Panc1 (cell line): ENCODE data around the gene IRX5. TPM values are rescaled to one million over a fixed set of nuclear protein-coding genes. Genes with fewer than 3 reads are reported as not detected.

Experiments used
- ATAC-seq: fragments of 200-7000 bp; cut with Tn5 transposase; 2 replicates; pipeline ENCODE4 v1.9.1; 2020; ENCODE audit warnings: mild to moderate bottlenecking, moderate library complexity
- BruUV-seq: library from RNA; stranded (reverse); fragments of 400-500 nt; replicated peaks from 2 replicates; lab custom pipeline; 2021; lab: Mats Ljungman, UMichigan
- CTCF ChIA-PET: fragments of 300-600 bp; sonication (Branson Sonifier 250); formaldehyde crosslinking; loops from one replicate; lab custom pipeline; 2022; ENCODE audit warnings: antibody characterized with exemption; lab: Charles Lee
- POLR2A ChIA-PET: fragments of 300-600 bp; sonication (Branson Sonifier 250); formaldehyde crosslinking; loops from one replicate; lab custom pipeline; 2022; ENCODE audit warnings: antibody characterized with exemption; lab: Charles Lee
- DNase-seq: peaks from one replicate; pipeline ENCODE4 v3.0.0-alpha.2; 2010; ENCODE audit warnings: low read depth, low spot score
- H3K27ac ChIP-seq: 2 replicates; pipeline ENCODE4 v1.5.1; 2011; ENCODE audit warnings: mild to moderate bottlenecking, low read length, inconsistent platforms
- H3K27me3 ChIP-seq: fragments of 200-500 bp; sonication (Bioruptor generic); 2 replicates; pipeline ENCODE4 v1.6.0; 2014; ENCODE audit warnings: low read length, inconsistent platforms; ENCODE audit not compliant: control insufficient read depth, insufficient read depth
- H3K36me3 ChIP-seq: fragments of 200-500 bp; sonication (Bioruptor generic); 2 replicates; pipeline ENCODE4 v1.5.1; 2014; ENCODE audit warnings: inconsistent platforms, mild to moderate bottlenecking, low read length, moderate library complexity; ENCODE audit not compliant: control insufficient read depth, insufficient read depth
- H3K4me1 ChIP-seq: 2 replicates; pipeline ENCODE4 v1.5.1; 2011; ENCODE audit warnings: inconsistent platforms, mild to moderate bottlenecking, low read length, moderate library complexity; ENCODE audit not compliant: control insufficient read depth, insufficient read depth
- H3K4me3 ChIP-seq, 2 experiments: 2 replicates each; pipeline ENCODE4 v1.5.1; 2011 to 2012; ENCODE audit warnings: low read depth in 2 of 2, low read length in 2 of 2, mild to moderate bottlenecking in 2 of 2, inconsistent platforms in 1 of 2, moderate library complexity in 1 of 2
- H3K9me3 ChIP-seq: fragments of 200-500 bp; sonication (Bioruptor generic); 2 replicates; pipeline ENCODE4 v1.5.1; 2014; ENCODE audit warnings: low read depth, mild to moderate bottlenecking, inconsistent platforms, low read length, moderate library complexity; ENCODE audit not compliant: control insufficient read depth, insufficient read depth
- CTCF ChIP-seq: fragments of 450-650 bp; IDR thresholded peaks from 2 replicates; pipeline ENCODE4 v1.5.1; 2017; ENCODE audit warnings: mild to moderate bottlenecking
- POLR2AphosphoS5 ChIP-seq: IDR thresholded peaks from 2 replicates; pipeline ENCODE4 v1.6.1; 2012; ENCODE audit warnings: mild to moderate bottlenecking, low read depth, low read length, moderate library complexity
- REST ChIP-seq, 2 experiments: IDR thresholded peaks; 2 replicates each; pipeline ENCODE4 v1.6.1; 2011 to 2012; ENCODE audit warnings: low read depth in 2 of 2, control low read depth in 1 of 2, low read length in 1 of 2, mild to moderate bottlenecking in 1 of 2, moderate library complexity in 1 of 2; ENCODE audit not compliant: insufficient read depth in 1 of 2
- SIN3A ChIP-seq: IDR thresholded peaks from 2 replicates; pipeline ENCODE4 v1.6.1; 2012; ENCODE audit warnings: low read depth, mild to moderate bottlenecking, low read length, moderate library complexity, borderline replicate concordance; ENCODE audit not compliant: insufficient read depth
- TCF7L2 ChIP-seq: IDR thresholded peaks from 2 replicates; pipeline ENCODE4 v1.6.1; 2011; ENCODE audit warnings: mild to moderate bottlenecking, low read depth, low read length, inconsistent platforms
- in situ Hi-C: cut with HindIII; loops from 2 replicates; pipeline ENCODE4 v1.10.0; 2016; ENCODE audit warnings: low sequenced_read_pairs, low pct_unique_long_range_greater_than_20kb
- intact Hi-C: fragments of 100-400 bp; cut with micrococcal nuclease; formaldehyde crosslinking; loops from one replicate; pipeline ENCODE4 v1.10.0; 2022; ENCODE audit not compliant: unreplicated experiment
- total RNA-seq: library from RNA; stranded (reverse); gene quantifications from one replicate; pipeline ENCODE4 v1.2.1, GENCODE V29; 2021; ENCODE audit not compliant: unreplicated experiment

Gene IRX5
- total RNA-seq, 1 experiment from 2014 or later = 2.7 TPM

GRCh38 chr16:54957403-54958166, 26.9 kb downstream of the IRX5 start:
- CTCF ChIA-PET = interaction anchor here (0.7 to 1.2 kb wide), 2 partner anchors 27 to 1012 kb away, joined by 4 to 15 read pairs; no protein-coding TSS in a partner anchor
- Histone ChIP-seq H3K27me3 (no peaks in the 10 kb centered on the region), H3K9me3 (no peaks in the 10 kb centered on the region), H3K4me3 (no peak overlapping the region), H3K27ac (no peak overlapping the region), H3K36me3 (no peaks in the 10 kb centered on the region), H3K4me1 (no peaks in the 10 kb centered on the region)
- no peak for ATAC-seq
- TF ChIP-seq CTCF (peak; percentile 79), SIN3A (no peak)
- intact Hi-C loops = no loop called here
- peak; percentile 18 for DNase-seq
- in situ Hi-C loops = no loop called here
- POLR2A ChIA-PET = no interaction called here
- BruUV-seq = no TSS peak

- no peak for DNase-seq
- Histone ChIP-seq H3K4me3 (no peak overlapping the region), H3K27ac (no peak overlapping the region), H3K9me3 (no peaks in the 10 kb centered on the region), H3K36me3 (no peaks in the 10 kb centered on the region), H3K27me3 (no peaks in the 10 kb centered on the region), H3K4me1 (no peaks in the 10 kb centered on the region)
- no peak for ATAC-seq
- in situ Hi-C loops (no loop called here), intact Hi-C loops (no loop called here)
- POLR2A ChIA-PET = no interaction called here
- BruUV-seq = no TSS peak
- CTCF ChIA-PET = no interaction called here
- TF ChIP-seq REST (IDR thresholded peaks at IDR 0.05; ENCODE audit: insufficient read depth in 1 of 2, low read depth in 2 of 2, low read length in 1 of 2) = no peak
- no peak for TF ChIP-seq POLR2AphosphoS5
- TF ChIP-seq CTCF = no peak
- TF ChIP-seq TCF7L2 = no peak
- TF ChIP-seq SIN3A = no peak
These were observed 31.4 kb downstream of the IRX5 start for GRCh38 chr16:54962045-54962444.
